SK-MEL-5 (cell line): ENCODE measurements around the gene FAF1. TPM values are rescaled to one million over a fixed set of nuclear protein-coding genes. Genes with fewer than 3 reads are reported as not detected.
A peak's percentile ranks its signal among the peaks of the same experiment; 100 is the strongest.
"Not testable (repeated sequence)": the region's sequence is repeated elsewhere in the genome, so short reads cannot be mapped to it uniquely, and the experiment has no call there.

Source experiments
- DNase-seq: peaks from one replicate; pipeline ENCODE4 v3.0.0-alpha.2; 2016; ENCODE audit warnings: low read depth, low spot score
- in situ Hi-C: cut with HindIII; loops from 2 replicates; pipeline ENCODE4 v1.10.0; 2016; ENCODE audit warnings: low sequenced_read_pairs, high pct_unique_total_duplicates, low pct_unique_long_range_greater_than_20kb
- total RNA-seq: library from RNA; depleted of rRNA; stranded (reverse); fragments of >200 nt; shearing (Covaris generic); gene quantifications from 2 replicates; pipeline ENCODE4 v1.2.3, GENCODE V29; 2014

FAF1 gene
- total RNA-seq, 1 experiment from 2014 or later = 73.3 TPM

DNA sequence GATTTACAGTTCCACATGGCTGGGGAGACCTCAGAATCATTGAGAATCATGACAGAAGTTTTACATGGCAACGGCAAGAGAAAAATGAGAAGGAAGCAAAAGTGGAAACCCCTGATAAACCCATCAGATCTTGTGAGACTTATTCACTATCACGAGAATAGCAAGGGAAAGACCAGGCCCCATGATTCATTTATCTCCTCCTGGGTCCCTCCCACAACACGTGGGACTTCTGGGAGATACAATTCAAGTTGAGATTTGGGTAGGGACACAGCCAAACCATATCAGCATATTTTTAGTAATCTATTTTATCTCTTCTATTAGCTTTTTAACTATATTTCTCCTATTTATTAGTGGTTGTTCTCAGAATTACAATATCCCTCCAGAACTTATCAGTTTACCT is 26.3 kb downstream of the FAF1 start:
- DNase-seq, in situ Hi-C loops: not testable (repeated sequence)

DNA sequence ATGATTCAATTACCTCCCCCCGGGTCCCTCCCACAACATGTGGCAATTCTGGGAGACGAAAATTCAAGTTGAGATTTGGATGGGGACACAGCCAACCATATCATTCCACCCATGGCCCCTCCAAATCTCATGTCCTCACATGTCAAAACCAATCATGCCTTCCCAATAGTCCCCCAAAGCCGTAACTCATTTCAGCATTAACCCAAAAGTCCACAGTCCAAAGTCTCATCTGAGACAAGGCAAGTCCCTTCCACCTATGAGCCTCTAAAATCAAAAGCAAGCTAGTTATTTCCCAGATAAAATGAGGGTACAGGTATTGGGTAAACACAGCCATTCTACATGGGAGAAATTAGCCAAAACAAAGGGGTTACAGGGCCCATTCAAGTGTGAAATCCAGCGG is 28.0 kb downstream of the FAF1 start:
- in situ Hi-C loops, DNase-seq: not testable (repeated sequence)

DNA sequence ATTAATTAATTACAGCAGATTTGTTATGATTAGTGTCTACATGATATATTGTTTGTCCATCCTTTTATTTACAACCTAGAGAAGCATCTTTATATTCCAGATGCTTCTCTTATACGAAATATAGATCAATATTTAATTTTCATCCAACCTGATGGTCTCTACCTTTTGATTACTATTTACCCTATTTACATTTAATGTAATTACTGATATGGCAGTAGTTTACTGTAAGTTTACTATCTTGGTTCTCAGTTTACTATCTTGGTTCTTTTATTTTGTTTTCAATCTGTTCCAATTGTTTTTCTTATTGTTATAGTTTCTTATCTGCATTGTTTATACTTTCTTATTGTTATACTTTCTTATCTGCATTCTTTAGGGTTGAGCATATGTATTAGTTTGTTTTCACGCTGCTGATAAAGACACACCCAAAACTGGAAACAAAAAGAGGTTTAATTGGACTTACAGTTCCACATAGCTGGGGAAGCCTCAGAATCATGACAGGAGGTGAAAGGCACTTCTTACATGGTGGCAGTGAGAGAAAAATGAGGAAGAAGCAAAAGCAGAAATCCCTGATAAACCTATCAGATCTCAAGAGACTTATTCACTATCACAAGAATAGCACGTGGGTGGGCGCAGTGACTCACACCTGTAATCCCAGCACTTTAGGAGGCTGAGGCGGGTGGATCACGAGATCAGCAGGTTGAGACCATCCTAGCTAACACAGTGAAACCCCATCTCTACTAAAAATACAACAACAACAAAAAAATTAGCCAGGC is 28.9 kb downstream of the FAF1 start:
- in situ Hi-C loops = no loop called here
- DNase-seq = no peak

DNA sequence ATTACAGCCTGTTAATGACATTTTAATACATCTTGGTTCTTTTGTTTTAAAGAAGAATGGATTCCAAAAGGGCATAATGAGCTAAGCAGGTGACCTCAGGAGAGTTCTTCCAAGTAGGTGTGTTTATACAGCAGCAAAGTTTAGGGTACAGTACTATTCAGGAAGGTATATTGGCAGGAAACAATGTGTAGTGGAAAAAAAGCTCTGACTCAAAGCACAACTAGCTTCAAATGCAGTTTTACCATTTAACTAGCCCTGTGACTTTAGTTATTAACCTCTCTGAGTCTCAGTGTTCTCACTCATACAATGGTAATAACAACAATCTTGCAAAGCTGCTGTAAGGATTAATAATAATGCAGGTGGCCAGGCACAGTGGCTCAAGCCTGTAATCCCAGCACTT is 29.9 kb downstream of the FAF1 start:
- no peak for DNase-seq
- in situ Hi-C loops = no loop called here

DNA sequence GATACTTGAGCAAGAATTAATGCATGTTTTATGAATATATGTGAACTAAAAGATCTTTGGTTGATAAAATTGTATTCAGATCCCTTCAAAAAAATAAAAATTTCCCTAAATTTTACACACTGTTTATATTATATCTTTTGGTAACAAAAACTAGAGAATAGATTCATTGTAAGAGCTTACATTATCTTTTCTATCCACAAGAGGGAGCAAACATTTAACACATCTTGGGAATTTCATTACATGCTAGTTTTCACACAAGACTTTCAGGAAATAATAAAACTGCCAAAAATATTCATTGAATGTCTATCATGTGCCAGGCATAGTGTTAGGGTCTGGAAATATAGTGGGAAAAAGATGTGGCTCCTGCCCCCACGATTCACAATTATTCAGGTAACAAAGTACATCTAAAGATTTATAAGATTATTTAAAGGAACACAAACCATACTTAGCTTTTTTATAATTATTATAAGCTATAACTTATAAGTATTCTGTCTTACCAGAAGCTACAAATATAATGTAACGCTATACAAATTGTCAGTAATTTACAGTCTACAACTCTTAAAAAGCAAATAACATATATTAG is 30.6 kb downstream of the FAF1 start:
- DNase-seq = peak; percentile 58
- in situ Hi-C loops = no loop called here

DNA sequence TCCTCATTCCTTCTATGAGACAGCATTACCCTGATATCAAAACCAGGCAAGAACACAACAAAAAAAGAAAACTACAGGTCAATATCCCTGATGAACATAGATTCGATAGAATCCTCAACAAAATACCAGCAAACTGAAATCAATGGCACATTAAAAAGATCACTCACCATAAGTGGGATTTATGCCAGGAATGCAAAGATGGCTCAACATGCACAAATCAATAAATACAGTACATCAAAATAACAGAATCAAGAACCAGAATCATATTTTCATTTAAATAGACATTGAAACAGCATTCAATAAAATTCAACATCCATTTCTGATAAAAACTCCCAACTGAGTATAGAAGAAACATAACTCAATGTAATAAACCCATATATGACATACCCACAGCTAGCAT is 36.5 kb downstream of the FAF1 start:
- no peak for DNase-seq
- in situ Hi-C loops = no loop called here

DNA sequence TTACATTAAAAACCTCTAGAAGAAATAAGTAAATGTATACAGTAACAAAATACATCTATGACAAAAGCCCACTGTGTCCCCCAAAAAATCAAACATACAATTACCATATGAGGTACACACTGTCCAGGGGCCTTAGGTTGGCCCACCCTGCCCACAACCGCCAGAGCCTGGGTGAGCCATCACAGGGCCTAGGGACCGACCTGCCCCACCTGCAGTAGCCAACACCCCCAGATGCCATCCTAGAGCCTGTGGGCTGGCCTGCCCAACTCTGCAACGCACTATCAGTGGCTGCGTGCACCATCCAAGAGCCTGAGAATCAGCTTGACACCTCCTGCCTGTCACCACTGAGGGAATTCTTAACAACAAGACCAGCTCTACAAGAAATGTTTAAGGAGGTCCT is 39.0 kb downstream of the FAF1 start:
- in situ Hi-C loops = no loop called here
- no peak for DNase-seq

DNA sequence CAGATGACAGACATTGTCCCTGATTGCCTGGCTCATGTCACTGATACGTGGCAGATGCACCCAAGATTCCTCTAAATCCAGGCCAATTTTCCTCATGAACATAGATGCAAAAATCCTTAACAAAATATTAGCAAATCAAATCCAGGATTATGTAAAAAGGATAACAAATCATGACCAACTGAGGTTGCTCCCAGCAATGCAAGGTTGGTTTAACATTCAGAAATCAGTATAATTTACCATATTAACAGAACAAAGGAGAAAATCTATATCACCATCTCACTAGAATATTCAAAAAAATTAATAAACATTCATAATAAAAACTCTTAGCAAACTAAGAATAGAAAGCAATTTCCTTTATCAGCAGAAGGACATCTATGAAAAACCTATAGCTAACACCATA is 39.7 kb downstream of the FAF1 start:
- in situ Hi-C loops = no loop called here

DNA sequence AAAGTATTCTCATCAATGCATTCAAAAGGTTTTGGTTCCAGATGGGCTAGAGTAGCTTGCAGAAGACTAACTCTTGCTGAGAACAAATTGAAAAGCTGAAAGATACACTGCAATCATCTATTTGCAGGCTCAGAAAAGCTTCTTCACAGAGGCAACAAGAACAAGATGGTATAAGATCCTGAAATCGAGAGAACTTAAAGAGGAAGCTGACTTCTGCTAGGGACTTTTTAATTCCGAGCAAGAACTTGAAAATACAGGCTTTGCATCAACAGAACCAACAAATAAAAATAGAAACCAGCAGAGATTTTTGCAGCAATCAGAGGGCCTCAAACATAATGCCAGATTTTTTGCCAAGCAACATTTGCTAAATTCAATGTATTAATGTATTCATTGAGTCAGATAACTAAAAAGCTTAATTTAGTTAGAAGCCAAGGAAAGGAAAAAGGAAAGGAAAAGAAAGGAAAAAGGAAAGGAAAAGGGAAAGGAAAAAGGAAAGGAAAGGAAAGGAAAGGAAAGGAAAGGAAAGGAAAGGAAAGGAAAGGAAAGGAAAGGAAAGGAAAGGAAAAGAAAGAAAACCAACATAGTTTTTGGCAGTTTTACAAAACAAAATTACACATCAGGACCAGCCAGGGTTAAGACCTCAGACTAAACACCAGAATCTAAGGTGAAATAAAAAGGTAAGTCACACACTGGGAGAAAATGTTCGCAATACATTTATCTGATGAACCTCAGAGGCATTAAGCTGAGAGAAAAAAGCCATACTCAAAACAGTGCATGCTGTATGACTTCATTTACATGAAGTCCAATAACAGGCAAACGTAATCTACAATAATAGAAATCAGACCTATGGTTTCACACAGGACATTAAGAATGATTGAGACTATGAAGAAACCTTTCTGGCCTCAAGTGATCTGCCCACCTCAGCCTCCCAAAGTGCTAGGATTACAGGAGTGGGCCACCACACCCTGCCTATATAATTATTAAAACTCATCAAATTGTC is 42.6 kb downstream of the FAF1 start:
- DNase-seq = no peak
- in situ Hi-C loops = no loop called here

More for the DNA sequence above, 39.7 kb downstream of the FAF1 start:
- no peak for DNase-seq

DNA sequence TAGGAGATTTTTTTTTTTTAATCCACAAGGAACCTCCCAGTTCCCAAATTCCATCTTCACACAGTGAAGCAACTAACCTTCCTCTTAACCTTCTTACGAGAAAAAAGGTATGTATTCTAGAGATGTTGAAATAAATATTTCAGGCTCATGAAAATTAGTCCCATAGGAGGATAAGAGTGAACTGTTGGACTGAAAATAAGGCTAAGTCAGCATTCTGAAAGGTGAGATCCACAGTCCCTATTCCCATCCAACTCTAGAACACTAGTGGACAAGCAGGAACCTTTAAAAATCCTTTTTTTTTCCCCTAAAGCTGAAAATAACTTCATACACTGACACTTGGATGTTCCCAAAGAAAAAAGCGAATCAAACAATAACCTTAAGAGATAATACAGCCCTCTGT is 44.4 kb downstream of the FAF1 start:
- no peak for DNase-seq
- in situ Hi-C loops = no loop called here

DNA sequence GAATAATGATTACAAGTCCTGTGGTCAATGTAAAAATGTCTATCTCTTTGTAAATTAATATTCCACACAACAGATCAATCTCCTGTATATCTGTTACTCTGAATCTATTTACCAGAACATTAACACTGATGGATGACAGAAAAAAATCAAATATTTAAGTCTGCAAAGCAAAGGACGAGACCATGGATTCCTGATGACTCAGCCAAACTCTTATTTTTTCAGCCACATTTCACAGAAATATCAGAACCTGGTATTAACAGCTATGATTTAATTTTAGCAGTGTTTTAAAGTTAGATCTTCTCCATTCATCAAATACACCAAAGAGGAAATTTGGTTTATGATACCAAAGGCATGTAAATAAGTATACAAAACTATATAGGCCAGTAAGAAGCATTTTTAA is 46.1 kb downstream of the FAF1 start:
- DNase-seq = no peak
- in situ Hi-C loops = no loop called here

DNA sequence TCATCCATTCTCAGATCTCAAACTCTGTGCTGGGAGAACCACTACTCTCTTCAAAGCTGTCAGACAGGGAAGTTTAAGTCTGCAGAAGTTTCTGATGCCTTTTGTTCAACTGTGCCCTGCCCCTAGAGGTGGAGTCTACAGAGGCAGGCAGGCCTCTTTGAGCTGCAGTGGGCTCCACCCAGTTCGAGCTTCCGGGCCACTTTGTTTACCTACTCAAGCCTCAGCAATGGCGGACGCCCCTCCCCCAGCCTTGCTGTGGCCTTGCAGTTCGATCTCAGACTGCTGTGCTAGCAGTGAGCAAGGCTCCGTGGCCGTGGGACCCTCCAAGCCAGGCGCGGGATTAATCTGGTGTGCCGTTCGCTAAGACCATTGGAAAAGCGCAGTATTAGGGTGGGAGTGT is 49.7 kb downstream of the FAF1 start:
- in situ Hi-C loops, DNase-seq: not testable (repeated sequence)

DNA sequence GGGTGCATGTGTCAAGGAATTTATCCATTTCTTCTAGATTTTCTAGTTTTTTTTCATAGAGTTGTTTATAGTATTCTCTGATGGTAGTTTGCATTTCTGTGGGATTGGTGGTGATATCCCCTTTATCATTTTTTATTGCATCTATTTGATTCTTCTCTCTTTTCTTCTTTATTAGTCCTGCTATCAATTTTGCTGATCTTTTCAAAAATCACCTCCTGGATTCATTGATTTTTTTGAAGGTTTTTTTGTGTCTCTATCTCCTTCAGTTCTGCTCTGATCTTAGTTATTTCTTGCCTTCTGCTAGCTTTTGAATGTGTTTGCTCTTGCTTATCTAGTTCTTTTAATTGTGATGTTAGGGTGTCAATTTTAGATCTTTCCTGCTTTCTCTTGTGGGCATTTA is 52.5 kb downstream of the FAF1 start:
- in situ Hi-C loops, DNase-seq: not testable (repeated sequence)

DNA sequence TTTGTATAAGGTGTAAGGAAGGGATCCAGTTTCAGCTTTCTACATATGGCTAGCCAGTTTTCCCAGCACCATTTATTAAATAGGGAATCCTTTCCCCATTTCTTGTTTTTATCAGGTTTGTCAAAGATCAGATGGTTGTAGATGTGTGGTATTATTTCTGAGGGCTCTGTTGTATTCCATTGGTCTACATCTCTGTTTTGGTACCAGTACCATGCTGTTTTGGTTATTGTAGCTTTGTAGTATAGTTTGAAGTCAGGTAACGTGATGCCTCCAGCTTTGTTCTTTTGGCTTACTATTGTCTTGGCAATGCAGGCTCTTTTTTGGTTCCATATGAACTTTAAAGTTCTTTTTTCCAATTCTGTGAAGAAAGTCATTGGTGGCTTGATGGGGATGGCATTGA is 54.0 kb downstream of the FAF1 start:
- DNase-seq, in situ Hi-C loops: not testable (repeated sequence)

DNA sequence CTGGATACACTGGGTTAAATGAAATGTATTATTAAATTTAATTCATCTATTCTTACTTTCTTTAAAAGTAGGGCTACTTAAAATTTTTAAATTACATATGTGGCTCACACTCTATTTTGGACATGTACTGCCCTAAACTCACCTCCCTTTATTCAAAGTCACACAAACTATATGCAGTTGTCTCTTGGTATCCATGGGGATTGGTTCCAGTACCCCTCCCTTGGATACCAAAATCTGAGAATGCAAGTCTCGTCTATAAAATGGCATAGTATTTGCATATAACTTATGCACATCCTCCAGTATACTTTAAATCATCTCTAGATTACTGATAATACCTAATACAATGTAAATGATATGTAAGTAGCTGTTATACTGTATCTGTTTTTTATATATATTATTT is 57.6 kb downstream of the FAF1 start:
- in situ Hi-C loops = no loop called here
- no peak for DNase-seq

DNA sequence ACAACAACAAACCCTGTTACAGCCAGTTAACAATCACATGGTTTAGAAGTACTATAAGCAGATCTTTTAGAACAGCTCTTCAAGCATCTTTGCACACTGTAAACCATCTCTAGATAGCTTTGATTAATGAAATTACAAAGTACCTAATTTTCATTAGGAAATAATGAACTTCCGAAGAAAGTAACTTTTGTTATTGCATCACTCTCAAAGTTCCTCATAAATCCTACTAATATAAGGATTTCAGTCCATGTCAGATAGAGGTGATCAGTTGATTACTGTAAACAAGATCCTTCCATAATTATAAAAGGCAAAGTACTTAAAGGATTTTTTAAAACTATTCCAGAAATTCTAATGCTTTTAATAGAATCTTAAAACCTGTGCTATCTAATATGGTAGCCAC is 58.2 kb downstream of the FAF1 start:
- DNase-seq = no peak
- in situ Hi-C loops = no loop called here

DNA sequence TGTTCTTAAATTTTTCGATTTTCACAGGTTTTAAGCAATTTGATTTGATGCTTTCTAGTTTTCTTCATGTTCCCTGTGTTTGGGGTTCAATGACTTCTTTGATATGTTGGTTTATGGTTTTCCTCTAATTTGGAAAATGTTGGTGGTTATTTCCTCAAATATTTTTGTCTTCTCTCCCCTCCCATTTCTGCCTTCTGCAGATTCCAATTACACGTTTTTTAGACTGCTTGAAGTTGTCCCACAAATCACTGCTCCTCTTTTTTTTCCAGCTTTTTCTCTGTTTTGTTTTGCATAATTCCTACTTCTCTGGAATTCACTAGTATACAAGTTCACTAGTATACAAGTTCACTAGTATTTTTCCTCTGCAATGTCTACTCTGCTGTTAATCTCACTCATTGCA is 61.3 kb downstream of the FAF1 start:
- in situ Hi-C loops = no loop called here
- no peak for DNase-seq

DNA sequence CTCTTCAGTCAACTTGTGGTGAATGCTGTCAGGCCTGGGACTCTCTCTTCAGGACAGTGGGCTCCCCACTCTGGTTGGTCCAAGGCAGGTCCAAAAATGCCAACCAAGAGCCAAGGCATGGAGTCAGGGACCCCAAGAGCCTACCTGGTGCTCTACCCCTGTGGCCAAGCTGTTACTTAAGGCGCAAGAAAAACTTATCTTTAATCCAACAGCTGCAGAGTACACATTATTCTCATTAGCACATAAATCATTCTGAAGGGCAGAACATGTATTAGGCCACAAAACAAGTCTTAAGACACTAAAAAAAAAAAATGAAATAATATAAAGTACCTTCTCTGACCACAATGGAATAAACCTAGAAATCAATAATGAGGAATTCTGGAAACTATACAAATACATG is 65.7 kb downstream of the FAF1 start:
- in situ Hi-C loops = no loop called here
- DNase-seq = no peak
